RWPE1 (cell line): ENCODE results near the gene EIF4E2.
"Not testable (repeated sequence)": the region's sequence is repeated elsewhere in the genome, so short reads cannot be mapped to it uniquely, and the experiment has no call there.

Source experiments
- CTCF ChIA-PET: fragments of 350-600 bp; sonication (Branson Sonifier 250); formaldehyde crosslinking; extraction: SDS; loops from one replicate; lab custom pipeline; 2021; lab: Yijun Ruan, JAX
- POLR2A ChIA-PET: fragments of 400-600 bp; formaldehyde crosslinking; extraction: SDS; loops from one replicate; lab custom pipeline; 2020; ENCODE audit warnings: antibody characterized with exemption; ENCODE audit not compliant: low non-redundant PET; lab: Yijun Ruan, JAX
- DNase-seq: peaks from one replicate; pipeline ENCODE4 v3.0.0; 2012; ENCODE audit warnings: low spot score
- H3K27ac ChIP-seq: fragments of 450-650 bp; 2 replicates; pipeline ENCODE4 v1.5.1; 2017
- TF ChIP-seq, protein P1 (sequence below): fragments of 450-650 bp; conservative IDR thresholded peaks from 2 replicates; pipeline ENCODE4 v1.5.1; 2017; ENCODE audit warnings: low read depth, mild to moderate bottlenecking

Gene EIF4E2

DNA sequence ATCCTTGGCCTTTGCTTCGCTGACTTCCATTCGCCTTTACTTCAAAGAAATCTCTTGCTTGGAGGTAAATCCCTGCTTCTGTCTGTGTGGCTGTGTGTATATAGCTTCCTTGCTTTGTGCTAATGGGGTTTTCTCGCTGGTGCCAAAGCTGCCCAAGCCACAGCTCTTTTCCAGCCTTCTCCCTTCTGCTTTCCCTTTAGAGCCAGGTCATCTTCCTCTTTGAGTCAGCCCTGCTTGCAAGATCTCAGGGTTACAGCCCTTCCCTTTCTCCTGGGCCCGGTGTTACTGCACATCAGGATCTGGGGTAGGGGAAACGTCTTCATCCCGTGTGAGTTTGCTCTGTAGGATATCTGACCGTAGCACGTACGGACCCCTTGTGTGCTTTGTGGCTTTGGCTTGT lies 19.1 kb downstream of the EIF4E2 start:
- no peak for DNase-seq
- H3K27ac ChIP-seq: peak overlapping the region; percentile 23; the same call in 1 of the 2 replicates
- TF ChIP-seq, protein P1, sequence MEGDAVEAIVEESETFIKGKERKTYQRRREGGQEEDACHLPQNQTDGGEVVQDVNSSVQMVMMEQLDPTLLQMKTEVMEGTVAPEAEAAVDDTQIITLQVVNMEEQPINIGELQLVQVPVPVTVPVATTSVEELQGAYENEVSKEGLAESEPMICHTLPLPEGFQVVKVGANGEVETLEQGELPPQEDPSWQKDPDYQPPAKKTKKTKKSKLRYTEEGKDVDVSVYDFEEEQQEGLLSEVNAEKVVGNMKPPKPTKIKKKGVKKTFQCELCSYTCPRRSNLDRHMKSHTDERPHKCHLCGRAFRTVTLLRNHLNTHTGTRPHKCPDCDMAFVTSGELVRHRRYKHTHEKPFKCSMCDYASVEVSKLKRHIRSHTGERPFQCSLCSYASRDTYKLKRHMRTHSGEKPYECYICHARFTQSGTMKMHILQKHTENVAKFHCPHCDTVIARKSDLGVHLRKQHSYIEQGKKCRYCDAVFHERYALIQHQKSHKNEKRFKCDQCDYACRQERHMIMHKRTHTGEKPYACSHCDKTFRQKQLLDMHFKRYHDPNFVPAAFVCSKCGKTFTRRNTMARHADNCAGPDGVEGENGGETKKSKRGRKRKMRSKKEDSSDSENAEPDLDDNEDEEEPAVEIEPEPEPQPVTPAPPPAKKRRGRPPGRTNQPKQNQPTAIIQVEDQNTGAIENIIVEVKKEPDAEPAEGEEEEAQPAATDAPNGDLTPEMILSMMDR: no peak
- CTCF ChIA-PET: no interaction called here
- POLR2A ChIA-PET: no interaction called here

DNA sequence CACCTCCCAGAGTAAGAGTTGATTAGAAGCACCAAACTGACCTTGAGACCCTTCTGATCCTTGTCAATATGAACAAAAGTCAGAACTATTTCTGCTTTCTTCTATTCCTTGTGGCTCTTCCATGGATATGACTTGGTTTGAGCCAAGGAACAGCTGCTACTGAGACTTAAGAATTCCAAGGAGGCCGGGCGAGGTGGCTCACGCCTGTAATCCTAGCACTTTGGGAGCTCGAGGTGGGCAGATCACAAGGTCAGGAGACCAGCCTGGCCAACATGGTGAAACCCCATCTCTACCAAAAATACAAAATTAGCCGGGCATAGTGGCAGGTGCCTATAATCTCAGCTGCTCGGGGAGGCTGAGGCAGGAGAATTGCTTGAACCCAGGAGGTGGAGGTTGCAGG lies 20.0 kb downstream of the EIF4E2 start:
- H3K27ac ChIP-seq: peak overlapping the region; percentile 57
- DNase-seq, CTCF ChIA-PET, POLR2A ChIA-PET: not testable (repeated sequence)

DNA sequence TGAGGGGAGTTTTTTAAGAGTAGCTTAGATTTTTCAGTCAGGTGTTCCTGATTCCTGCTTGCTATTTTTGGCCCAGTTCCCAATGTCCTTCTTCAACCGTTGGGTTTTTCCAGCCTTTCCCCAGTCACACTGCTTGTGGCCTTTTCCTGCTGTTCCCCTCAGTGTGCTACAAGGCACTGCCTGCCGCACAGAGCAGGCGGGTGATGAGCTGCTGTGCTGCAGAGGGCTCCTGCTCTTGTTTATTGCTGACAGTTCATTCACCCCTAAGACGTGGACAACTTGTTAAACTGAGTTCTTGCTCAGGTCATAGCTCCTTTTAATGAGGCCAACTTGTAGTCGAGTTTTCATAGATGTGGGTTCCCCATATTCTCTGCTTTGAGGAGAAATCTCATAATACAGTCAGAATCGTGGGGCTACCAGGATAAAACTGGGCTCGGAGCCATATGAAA lies 20.6 kb downstream of the EIF4E2 start:
- ChIA-PET POLR2A (no interaction called here), CTCF (no interaction called here)
- no peak for DNase-seq
- TF ChIP-seq, protein P1: no peak
- peak overlapping the region; percentile 57 for H3K27ac ChIP-seq

DNA sequence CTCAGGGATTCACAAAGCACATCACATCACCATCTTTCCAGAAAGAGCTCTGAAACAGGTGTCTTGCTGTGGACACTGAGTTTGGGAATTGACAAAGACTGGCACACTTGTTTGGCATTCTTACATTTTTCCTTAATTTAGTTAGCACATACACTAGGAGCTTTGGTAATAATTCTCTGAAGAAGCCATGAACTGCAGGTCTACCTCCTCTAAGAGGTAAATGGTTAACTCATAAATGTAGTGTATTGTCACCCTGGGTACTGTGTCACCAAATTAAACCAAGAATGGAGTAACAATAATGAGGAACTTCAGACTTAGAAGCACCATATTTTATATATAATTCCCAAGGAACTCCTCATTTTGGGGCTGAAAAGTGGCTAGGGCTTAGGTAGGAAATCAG lies 22.6 kb downstream of the EIF4E2 start:
- CTCF ChIA-PET: interaction anchor here (0.7 kb wide), 1 partner anchor 72 kb away, joined by 3 read pairs; no protein-coding TSS in a partner anchor
- TF ChIP-seq, protein P1: no peak
- no peak for DNase-seq
- POLR2A ChIA-PET: no interaction called here
- no peak overlapping the region for H3K27ac ChIP-seq

DNA sequence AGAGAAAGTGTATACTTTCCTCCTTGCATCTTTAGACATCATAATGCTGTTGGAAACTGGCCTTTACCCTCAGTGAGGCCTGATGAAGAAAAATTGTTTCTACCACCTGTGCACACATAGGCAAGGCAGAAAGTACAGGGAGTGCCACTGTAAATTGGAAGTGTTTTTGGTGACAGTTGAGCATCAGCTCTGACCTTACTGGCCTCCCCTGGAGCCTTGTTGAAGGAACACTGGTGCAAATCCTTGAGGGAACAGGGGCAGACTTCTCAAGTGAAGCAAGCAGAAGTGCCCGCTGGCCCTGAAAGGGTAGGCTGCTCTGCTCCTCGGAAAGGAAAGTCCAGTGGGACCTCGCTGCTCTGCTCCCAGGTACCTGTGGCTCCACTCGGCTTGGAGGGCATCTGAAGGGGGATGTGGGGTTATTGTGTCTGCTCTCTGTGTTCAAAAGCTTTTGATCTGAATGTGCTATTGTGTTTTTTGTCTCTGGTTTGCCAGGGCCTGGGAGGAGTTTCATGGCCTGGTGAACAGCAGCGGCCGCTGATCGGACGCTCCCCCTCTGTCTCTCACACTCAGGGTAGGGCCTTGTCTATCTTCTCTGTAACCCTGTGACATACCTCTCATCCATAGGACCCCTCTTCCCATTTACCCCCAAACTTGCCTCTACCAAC lies 23.4 kb downstream of the EIF4E2 start:
- peak overlapping the region; percentile 82 for H3K27ac ChIP-seq
- POLR2A ChIA-PET: no interaction called here
- TF ChIP-seq, protein P1: no peak
- CTCF ChIA-PET: no interaction called here
- no peak for DNase-seq

DNA sequence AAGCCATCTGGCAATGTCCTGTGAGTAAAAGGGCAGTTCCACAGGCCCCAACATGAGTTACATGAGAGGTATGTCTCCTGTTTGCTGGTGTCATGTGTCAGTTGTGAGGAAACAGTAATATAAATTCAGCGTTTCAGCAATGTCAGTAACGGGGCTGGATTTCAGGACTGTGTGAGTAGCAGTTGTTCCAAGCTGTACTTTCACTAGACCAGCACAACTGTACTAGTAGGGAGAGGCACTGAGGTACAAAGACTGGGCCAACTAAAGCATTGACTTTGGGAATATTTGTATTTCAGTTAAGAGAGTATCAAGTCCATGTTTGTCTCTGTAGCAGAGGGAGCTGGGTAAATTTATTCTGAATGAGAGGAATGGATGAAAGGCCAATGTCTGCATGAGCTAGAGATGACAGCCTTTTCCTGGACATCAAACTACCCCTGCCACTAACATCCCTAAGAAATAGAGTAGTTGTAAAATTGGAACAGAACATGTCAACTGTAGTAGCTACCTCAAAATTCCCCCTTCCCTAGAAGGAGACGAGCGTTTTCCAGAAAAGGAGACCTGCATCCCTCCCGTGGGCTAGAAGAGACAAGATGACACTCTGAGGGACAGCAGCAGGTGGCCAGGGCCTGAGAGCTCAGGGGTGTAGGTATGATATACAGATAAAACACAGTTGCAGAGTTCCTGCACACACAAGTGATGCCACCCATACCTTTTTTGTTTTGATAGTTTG lies 24.4 kb downstream of the EIF4E2 start:
- CTCF ChIA-PET: no interaction called here

More for the DNA sequence above, 24.4 kb downstream of the EIF4E2 start:
- POLR2A ChIA-PET: interaction anchor here (0.5 kb wide), 1 partner anchor 917 kb away, joined by 3 read pairs; no protein-coding TSS in a partner anchor
- DNase-seq: peak; percentile 49
- TF ChIP-seq, protein P1: no peak
- peak overlapping the region; percentile 82 for H3K27ac ChIP-seq
